Activated T-cell treated with anti-CD3 and anti-CD28 coated beads, Interleukin-2, amount 50 U/mL, for 4 hours (primary cell): ENCODE results near the gene MLLT1. TPM values are rescaled to one million over a fixed set of nuclear protein-coding genes. Genes with fewer than 3 reads are reported as not detected.
"Not testable (repeated sequence)": the region's sequence is repeated elsewhere in the genome, so short reads cannot be mapped to it uniquely, and the experiment has no call there.

Experiments used
- ATAC-seq, 2 donors: fragments of 200-7000 bp; cut with Tn5 transposase; one replicate each; pipeline ENCODE4 v1.10.0; 2021
- DNase-seq: peaks from one replicate; pipeline ENCODE4 v3.0.0-alpha.2; 2020
- H3K27me3 Mint-ChIP-seq: one replicate; pipeline ENCODE4 v1.8.0; 2021; ENCODE audit warnings: low read depth, mixed read lengths
- H3K36me3 Mint-ChIP-seq: one replicate; pipeline ENCODE4 v1.8.0; 2022; ENCODE audit warnings: mixed read lengths; ENCODE audit not compliant: insufficient read depth
- H3K4me1 Mint-ChIP-seq: one replicate; pipeline ENCODE4 v1.8.0; 2021; ENCODE audit warnings: low read depth, mixed read lengths
- H3K4me3 Mint-ChIP-seq: one replicate; pipeline ENCODE4 v1.8.0; 2021; ENCODE audit warnings: mild to moderate bottlenecking, moderate library complexity, mixed read lengths
- H3K9me3 Mint-ChIP-seq: one replicate; pipeline ENCODE4 v1.8.0; 2021; ENCODE audit warnings: mixed read lengths
- total RNA-seq, 3 donors: library from RNA; stranded (reverse); gene quantifications; one replicate each; pipeline ENCODE4 v1.2.1, GENCODE V29; 2021

MLLT1 gene
- total RNA-seq, 3 donors from 2014 or later: 105 to 118 (median 109) TPM

DNA sequence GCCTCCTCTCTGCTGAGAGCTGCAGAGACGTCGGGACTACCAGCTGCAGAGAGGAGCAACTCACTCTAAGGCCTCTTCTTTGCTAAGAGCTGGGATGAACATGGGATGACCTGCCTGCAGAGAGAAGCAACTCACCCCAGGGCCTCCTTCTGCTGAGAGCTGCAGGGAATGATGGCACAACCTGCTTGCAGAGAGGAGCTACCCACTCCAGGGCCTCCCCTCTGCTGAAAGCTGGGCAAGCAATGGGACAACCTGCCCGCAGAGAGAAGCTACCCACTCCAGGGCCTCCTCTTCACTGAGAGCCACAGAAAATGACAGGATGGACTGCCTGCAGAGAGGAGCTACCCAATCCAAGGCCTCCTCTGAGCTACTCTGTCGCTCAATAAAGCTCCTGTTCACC, 6.9 kb upstream of the MLLT1 start:
- peaks cover 23% of the 10 kb centered on the region for H3K9me3 Mint-ChIP-seq
- H3K27me3 Mint-ChIP-seq: no peaks in the 10 kb centered on the region

DNA sequence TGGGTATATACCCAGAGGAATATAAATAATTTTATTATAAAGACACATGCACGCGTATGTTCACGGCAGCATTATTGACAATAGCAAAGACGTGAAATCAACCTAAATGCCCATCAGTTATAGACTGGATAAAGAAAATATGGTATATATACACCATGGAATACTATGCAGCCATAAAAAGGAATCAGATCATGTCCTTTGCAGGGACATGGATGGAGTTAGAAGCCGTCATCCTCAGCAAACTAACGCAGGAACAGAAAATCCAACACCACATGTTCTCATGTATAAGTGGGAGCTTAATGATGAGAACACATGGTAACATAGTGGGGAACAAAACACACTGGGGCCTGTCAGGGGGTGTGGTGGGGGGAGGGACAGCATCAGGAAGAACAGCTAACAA, 2.6 kb upstream of the MLLT1 start:
- not testable (repeated sequence) for DNase-seq, ATAC-seq, H3K27me3 Mint-ChIP-seq, H3K36me3 Mint-ChIP-seq, H3K9me3 Mint-ChIP-seq, H3K4me3 Mint-ChIP-seq
- peaks cover 17% of the 10 kb centered on the region for H3K4me1 Mint-ChIP-seq

More for the DNA sequence above, 6.9 kb upstream of the MLLT1 start:
- Mint-ChIP-seq H3K4me3 (no peak overlapping the region), H3K36me3 (peaks cover 5% of the 10 kb centered on the region), H3K4me1 (no peaks in the 10 kb centered on the region)
- ATAC-seq: no peak
- no peak for DNase-seq

DNA sequence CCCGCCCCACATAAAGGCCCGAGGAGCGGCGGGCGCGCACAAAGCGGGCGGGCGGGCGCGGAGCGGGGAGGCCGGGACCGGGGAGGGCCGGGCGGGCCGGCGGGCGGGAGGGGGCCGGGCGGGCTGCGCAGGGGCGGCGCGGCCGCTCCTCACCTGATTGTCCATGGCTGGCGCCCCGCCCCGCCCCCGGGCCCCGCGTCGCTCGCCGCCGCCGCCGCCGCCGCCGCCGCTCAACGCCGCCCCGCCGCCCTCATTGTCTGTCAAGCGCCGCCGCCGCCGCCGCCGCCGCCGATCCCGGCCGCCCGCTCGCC, 200 bp downstream of the MLLT1 start:
- Mint-ChIP-seq H3K4me3 (peak overlapping the region; percentile 57), H3K9me3 (no peaks in the 10 kb centered on the region), H3K36me3 (peaks cover 6% of the 10 kb centered on the region), H3K27me3 (no peaks in the 10 kb centered on the region), H3K4me1 (peaks cover 37% of the 10 kb centered on the region)
- ATAC-seq: peak; percentile 55 to 59
- no peak for DNase-seq

DNA sequence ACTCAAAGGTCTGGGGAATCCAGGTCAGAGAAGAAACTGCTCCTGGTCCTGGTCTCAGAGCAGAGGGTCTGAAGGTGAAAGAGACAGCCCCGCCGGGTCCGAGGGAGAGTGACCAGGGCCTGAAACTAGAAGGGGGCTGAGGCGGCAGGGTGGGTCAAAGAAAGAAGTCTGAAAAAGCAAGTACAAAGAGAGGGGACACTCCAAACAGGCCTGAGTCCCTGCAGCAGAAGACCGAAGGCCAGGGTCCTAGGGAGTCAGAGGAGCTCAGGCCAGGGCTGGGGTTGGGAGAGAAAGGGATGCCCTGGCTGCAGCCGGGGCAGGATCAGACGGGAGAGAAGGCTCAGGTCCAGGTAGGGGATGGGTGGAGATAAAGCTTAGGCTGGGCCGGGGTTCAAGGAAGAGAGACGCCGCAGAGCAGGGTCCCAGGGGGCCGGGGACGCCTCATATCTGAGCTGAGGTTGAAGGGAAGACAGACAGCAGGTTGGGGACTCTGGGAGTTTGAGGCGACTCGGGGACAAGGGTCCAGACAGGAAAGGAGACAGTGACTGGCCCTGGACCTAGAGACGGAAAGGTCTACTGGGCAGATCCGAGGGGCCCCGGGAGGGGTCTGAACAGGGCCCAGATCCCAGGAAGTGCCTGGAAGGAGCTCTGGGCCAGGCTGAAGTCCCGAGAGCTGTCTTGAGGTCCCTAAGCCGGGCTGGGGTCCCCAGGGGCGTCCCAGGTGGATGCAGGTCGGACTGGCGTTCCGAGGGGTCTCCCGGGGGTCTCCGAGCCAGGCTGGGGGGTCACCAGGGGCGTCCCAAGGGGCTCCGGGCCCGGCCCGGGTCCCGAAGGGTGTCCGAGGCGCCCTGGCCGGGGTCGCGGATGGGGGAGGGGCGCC, 795 bp downstream of the MLLT1 start:
- H3K27me3 Mint-ChIP-seq: no peaks in the 10 kb centered on the region
- H3K4me1 Mint-ChIP-seq: peaks cover 39% of the 10 kb centered on the region
- peak overlapping the region; percentile 95 for H3K4me3 Mint-ChIP-seq
- ATAC-seq (no peak), DNase-seq (no peak)
- H3K36me3 Mint-ChIP-seq: peaks cover 6% of the 10 kb centered on the region
- no peaks in the 10 kb centered on the region for H3K9me3 Mint-ChIP-seq

DNA sequence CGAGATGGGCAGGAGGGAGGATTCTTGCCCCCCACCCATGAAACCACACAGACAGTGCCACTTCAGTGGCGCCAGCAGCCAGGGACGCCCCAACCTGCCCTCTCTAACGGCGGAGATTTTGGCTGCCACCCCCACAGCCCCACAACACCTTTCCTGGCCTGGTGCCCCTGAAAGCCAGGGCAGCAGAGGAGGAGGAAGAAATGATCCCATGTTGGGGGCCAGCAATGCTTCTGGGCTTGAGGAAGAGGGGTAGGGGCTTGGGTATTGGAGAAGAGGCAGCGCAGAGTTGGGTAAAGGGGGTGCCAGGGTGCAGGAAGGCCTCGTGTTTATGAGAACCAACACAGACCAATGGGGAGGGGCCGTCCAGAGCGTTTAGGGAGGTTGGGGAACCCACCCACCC, 1.7 kb downstream of the MLLT1 start:
- no peaks in the 10 kb centered on the region for H3K27me3 Mint-ChIP-seq
- H3K4me3 Mint-ChIP-seq: peak overlapping the region; percentile 95
- peaks cover 47% of the 10 kb centered on the region for H3K4me1 Mint-ChIP-seq
- H3K36me3 Mint-ChIP-seq: peaks cover 6% of the 10 kb centered on the region
- H3K9me3 Mint-ChIP-seq: no peaks in the 10 kb centered on the region
- DNase-seq: no peak
- no peak for ATAC-seq

DNA sequence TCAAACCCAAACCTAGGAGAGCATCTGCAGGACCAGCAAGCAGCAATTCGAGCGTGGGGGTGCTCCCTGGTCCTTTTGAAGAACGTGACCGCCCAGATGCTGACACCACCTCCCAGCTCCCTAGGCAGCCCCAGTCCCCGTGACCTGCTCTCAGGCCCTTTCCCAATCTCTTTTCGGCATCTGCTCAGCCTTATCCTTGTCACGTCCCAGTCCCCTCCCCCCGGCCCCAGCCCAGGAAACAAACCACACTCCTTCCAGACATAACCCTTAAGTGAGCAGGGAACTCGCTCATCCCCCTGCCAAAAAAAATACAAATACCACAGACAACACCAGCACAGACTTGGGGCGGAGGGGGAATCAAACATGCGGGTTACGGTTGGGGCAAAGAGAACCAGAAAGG, 3.3 kb downstream of the MLLT1 start:
- H3K27me3 Mint-ChIP-seq: no peaks in the 10 kb centered on the region

DNA sequence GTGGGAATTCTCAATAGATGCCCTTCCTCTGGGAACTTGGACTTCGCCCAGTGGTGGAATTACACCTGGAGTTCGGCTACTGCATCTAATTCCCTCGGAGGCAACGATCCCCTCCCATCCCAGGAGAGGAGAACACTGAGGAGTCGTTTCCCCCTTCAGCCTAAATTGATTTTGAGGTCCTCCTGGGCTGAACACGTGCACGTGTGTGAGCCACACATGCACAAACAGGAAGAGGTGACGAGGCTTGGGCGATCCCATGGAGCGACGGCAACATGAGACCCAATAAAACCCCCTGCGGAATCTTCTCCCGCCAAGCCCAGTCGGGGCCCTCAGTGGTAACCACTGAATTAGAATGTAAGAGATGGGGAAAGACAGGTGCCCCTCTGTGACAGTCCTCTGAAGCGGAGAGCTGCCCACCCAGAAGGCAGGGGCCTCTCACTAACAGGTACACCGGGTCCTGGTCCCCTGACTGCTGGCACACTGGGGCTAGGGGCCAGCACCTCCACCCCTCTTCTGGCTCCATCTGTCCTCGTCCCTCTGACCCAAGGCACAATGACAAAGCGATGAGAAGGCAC, 4.5 kb downstream of the MLLT1 start:
- no peak for ATAC-seq
- Mint-ChIP-seq H3K27me3 (no peaks in the 10 kb centered on the region), H3K9me3 (no peaks in the 10 kb centered on the region), H3K4me1 (peaks cover 58% of the 10 kb centered on the region), H3K36me3 (peaks cover 12% of the 10 kb centered on the region), H3K4me3 (no peak overlapping the region)
- no peak for DNase-seq

More for the DNA sequence above, 3.3 kb downstream of the MLLT1 start:
- DNase-seq (no peak), ATAC-seq (no peak)
- peaks cover 53% of the 10 kb centered on the region for H3K4me1 Mint-ChIP-seq
- H3K36me3 Mint-ChIP-seq: peaks cover 6% of the 10 kb centered on the region
- peak overlapping the region; percentile 40 for H3K4me3 Mint-ChIP-seq
- H3K9me3 Mint-ChIP-seq: no peaks in the 10 kb centered on the region

DNA sequence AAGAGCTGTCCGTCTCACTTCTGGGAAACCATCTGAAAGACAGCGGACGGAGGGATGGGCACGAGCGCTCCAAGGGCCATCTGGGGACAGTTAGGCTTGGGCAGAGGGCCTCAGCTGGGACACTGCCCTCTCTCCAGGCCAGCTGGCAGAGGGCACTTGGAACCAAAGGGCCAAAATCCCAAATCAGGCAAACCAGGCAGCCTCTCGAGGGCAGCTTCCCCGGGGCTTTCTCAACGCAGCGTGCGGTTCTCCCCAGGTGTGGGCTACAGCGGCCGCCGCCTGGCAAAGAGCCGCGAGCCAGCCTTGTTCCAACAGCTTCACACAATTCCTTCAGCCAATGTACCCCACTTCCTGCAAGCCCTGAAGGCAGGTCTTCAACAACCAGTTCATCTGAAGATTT, 5.0 kb downstream of the MLLT1 start:
- H3K4me3 Mint-ChIP-seq: no peak overlapping the region
- DNase-seq: no peak
- no peaks in the 10 kb centered on the region for H3K27me3 Mint-ChIP-seq
- H3K9me3 Mint-ChIP-seq: no peaks in the 10 kb centered on the region
- H3K36me3 Mint-ChIP-seq: peaks cover 17% of the 10 kb centered on the region
- peaks cover 58% of the 10 kb centered on the region for H3K4me1 Mint-ChIP-seq
- ATAC-seq: no peak

DNA sequence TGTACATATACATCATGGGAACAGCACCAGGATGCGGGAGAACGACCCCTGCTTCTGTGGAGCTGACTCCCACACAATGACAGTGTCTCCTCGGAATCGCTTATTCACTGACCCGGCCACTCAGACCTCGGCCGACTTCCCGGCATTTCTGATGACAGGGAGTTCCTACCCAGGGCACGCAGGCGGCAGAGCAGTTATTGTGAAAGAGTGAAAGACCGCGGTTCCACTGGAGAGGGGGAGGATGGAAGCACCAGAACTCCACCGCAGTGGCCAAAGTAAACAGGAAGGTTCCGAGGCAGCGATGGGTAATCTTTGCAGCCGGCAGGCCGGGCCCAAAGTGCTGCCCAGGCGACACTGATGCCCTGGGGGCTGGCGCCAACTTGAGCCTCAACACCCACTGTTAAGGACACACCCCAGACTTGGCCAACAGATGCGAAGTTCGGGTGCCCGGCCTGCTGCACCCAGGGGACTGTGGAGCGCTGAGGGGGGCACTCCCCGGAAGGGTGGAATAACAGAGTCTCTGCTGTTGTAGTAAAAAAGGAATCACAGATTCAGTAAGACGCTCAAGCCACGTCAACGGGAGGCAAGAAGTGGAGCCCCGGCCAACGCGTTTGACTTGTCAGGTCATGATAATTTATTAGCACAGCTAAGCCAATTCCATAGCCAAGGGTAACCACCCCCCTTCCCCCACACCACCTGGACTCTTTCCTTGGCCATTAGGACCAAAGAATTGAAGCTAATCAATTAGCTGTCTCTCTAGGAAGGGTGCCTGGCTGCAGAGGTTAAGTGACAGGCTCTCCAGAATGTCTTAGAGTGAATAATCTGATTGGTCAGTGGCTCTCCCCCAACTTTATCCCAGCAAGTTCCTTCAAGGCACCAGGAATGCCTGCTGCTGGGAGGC, 5.8 kb downstream of the MLLT1 start:
- H3K27me3 Mint-ChIP-seq: no peaks in the 10 kb centered on the region

DNA sequence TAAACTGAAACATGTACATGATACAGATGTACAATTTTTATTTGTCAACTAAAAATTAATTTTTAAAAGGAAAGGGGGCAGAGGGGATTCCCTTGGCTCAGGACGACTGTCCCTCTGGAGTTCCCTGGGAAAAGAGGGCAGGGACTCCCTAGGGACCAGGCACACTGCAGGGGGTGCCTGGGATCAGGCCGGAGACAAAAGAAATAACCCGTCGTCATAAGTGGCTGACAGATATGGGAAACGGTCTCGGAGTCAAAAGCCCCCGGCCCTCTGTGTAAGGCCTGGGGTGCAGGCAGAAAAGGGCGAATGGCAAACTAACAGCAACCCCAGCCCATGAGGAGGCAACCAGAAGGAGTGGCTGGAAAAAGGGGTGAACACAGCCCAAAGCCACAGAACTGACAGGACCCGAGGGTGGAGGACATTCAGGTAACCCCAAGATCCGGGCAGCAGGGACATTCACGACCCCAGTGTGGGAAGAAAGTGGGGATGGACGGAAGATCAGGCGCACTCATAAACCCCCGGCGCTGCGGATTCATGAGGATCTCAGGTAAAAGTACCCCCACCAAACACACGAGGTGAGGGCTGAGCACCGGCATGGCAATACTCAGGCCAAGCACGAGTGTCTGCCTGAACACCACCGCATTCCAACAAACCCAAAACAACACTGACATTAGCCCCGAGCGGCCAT, 6.7 kb downstream of the MLLT1 start:
- Mint-ChIP-seq H3K36me3 (peaks cover 18% of the 10 kb centered on the region), H3K27me3 (no peaks in the 10 kb centered on the region), H3K4me3 (no peak overlapping the region), H3K9me3 (no peaks in the 10 kb centered on the region), H3K4me1 (peaks cover 48% of the 10 kb centered on the region)
- no peak for DNase-seq
- no peak for ATAC-seq

More for the DNA sequence above, 5.8 kb downstream of the MLLT1 start:
- DNase-seq (no peak), ATAC-seq (no peak)
- Mint-ChIP-seq H3K4me1 (peaks cover 57% of the 10 kb centered on the region), H3K9me3 (no peaks in the 10 kb centered on the region), H3K36me3 (peaks cover 21% of the 10 kb centered on the region), H3K4me3 (no peak overlapping the region)

DNA sequence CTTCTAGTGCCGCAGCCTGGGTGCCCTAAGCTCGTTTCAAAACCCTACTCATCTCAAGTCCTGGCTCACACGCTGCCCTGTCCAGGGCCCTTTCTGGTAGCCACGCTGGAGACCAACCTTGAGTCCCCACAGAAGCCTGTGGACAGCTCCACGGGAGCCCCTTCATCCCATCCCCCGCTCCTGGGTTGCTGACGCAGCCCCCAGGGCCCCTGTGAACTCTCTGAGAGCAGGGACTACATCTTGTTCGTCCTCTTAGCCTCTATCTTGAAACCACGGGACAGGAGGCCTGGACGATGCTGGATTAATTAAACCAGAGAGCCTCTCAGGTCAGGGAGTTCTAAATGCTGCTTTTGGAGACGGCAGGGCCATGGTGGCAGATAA, 7.4 kb downstream of the MLLT1 start:
- H3K9me3 Mint-ChIP-seq: no peaks in the 10 kb centered on the region
- DNase-seq (no peak), ATAC-seq (no peak)
- H3K4me3 Mint-ChIP-seq: no peak overlapping the region
- H3K27me3 Mint-ChIP-seq: no peaks in the 10 kb centered on the region
- H3K4me1 Mint-ChIP-seq: peaks cover 41% of the 10 kb centered on the region
- H3K36me3 Mint-ChIP-seq: peaks cover 15% of the 10 kb centered on the region

DNA sequence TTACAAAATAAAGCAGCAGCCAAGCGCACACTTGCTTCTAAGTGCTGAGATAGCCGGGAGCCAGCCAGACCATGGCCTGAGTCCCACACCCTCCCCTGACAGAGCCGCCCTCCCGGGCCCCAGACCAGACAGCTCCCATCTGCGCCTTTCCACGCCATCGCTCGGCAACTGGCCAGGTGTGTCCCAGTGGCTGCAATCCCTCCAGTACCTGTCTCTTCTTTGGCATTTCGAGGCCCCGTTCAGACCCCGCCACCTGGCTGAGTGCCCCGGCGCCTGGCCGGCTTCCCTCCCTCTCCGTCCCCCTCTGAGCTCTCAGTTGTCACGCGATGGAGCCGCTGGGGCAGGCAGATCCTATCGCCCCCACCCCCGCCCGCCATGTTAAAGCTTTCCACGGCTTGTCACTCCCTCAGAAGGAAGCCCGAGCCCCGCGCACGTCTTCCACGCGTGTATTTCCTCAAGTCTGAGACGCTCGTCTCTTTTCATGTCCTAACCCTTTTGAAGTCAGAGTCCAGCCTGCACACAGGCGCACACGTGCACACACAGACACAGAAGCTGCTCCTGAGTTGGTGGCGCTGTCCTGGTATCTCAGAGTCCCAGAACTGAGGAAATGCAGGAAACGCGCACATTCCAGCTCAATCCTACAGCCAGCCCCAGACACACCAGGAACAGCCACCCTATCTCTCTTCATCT, 7.9 kb downstream of the MLLT1 start:
- Mint-ChIP-seq H3K9me3 (no peaks in the 10 kb centered on the region), H3K4me1 (peaks cover 36% of the 10 kb centered on the region), H3K36me3 (peaks cover 15% of the 10 kb centered on the region), H3K4me3 (no peak overlapping the region), H3K27me3 (no peaks in the 10 kb centered on the region)
- ATAC-seq (no peak), DNase-seq (no peak)

DNA sequence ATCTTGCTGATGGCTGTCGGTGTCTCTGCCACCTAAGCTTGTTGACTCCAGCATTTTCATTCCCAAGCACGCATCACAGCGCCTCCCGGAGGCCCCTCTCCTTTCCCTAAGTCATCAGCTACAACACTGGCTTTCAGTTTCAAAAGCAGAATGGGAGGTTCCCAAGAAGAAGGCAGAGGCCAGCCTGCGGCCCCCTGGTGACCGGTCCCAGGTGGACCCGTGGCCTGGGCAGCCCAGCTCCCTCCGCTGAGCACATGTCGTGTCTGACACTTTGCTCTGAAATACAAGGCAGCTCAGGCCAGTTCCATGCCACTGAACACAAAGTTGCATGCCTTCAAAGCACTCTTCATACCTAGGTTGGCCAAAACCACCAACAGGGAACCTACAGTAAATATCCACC, 8.5 kb downstream of the MLLT1 start:
- Mint-ChIP-seq H3K9me3 (no peaks in the 10 kb centered on the region), H3K27me3 (no peaks in the 10 kb centered on the region), H3K4me1 (peaks cover 32% of the 10 kb centered on the region), H3K36me3 (peaks cover 17% of the 10 kb centered on the region), H3K4me3 (no peak overlapping the region)
- ATAC-seq: no peak
- no peak for DNase-seq
